Measurements from ENCODE around the gene DDX10. TPM values are rescaled to one million over a fixed set of nuclear protein-coding genes. Genes with fewer than 3 reads are reported as not detected.

The DDX10 gene
- total and polyA plus RNA-seq, 9 of the 15 experiments (the other 6 are each of a cell fraction or from before 2014, with no cell fraction given) = 33.9 to 94.6 (median 50.7) TPM

DNA sequence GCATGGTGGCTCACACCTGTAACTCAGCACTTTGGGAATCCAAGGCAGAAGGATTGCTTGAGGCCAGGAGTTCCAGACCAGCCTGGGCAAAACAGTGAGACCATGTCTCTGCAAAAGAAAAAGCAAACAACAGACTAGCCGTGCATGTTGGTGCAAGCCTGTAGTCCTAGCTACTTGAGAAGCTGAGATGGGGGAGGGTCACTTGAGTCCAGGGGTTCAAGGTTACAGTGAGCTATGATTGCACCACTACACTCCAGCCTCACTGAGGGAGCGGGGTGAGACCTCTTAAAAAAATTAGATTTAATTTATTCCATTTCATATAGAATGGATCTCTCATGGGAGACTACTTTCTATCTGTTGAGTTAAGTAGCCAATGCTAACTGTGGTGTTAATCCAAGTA, 50.4 kb downstream of the DDX10 start:
- DNase-seq (ENCODE audit: extremely low read depth in 1 of 4, low spot score in 3 of 4) (no peak), FAIRE-seq (no peak), ATAC-seq (no peak)
- ChIA-PET CTCF (ENCODE audit: low intra/inter-chr PET ratio) (no interaction called here), POLR2A (no interaction called here)
- H3K4me2 ChIP-seq (ENCODE audit: insufficient read depth, low read length) = no peak overlapping the region
- no peaks in the 10 kb centered on the region for H3K9me1 ChIP-seq (ENCODE audit: control insufficient read depth, insufficient read depth, low read length)
- H3K36me3 ChIP-seq (ENCODE audit: control insufficient read depth, insufficient read depth, low read length) = peaks cover 66% of the 10 kb centered on the region
- no peaks in the 10 kb centered on the region for H3K27me3 ChIP-seq (ENCODE audit: control insufficient read depth in 2 of 2, insufficient read depth in 2 of 2, low read length in 2 of 2)
- in situ Hi-C loops (cut with MboI) = no loop called here
- no TSS peak for BruUV-seq (replicated peaks)
- no peak overlapping the region for H3K9ac ChIP-seq (ENCODE audit: insufficient read depth in 1 of 2, low read depth in 2 of 2, low read length in 2 of 2)
- H3K27ac ChIP-seq (ENCODE audit: extremely low read depth, low read depth, low read length) = no peak overlapping the region
- H2AFZ ChIP-seq (ENCODE audit: low read depth, low read length) = no peak overlapping the region
- 0 out of 5 replicates have a peak, but pooled peaks cover 0 to 2% of the 10 kb centered on the region in 2 experiments for H3K4me1 ChIP-seq (replicated peaks in 1 of 2; ENCODE audit: control insufficient read depth in 2 of 2, insufficient read depth in 2 of 2, low read length in 2 of 2)
- TF ChIP-seq DACH1 (IDR thresholded peaks at IDR 0.05; ENCODE audit: partially characterized antibody) (no peak), SRSF9 (IDR thresholded peaks at IDR 0.05; ENCODE audit: borderline replicate concordance, low read depth, low read length) (no peak), NFATC3 (IDR thresholded peaks at IDR 0.05) (no peak), IFI16 (CRISPR knock-in tag; IDR thresholded peaks at IDR 0.05) (no peak)
- no peak overlapping the region for H3K4me3 ChIP-seq
- intact Hi-C loops (cut with micrococcal nuclease) = no loop called here
- no peaks in the 10 kb centered on the region for H3K9me3 ChIP-seq (replicated peaks; ENCODE audit: control insufficient read depth, insufficient read depth, low read depth, low read length)
- no peaks in the 10 kb centered on the region for H4K20me1 ChIP-seq (replicated peaks; ENCODE audit: control insufficient read depth, insufficient read depth, low read length)
- H3K79me2 ChIP-seq (ENCODE audit: control insufficient read depth, insufficient read depth, low read length) = peaks cover 19% of the 10 kb centered on the region; the same call in 2 of the 3 replicates
- WGBS (ENCODE audit: insufficient coverage, low coverage, missing lambda C conversion rate) = 93% methylated on average over 2 of the region's 2 CpGs

GRCh38 chr11:108718466-108718865, 53.6 kb downstream of the DDX10 start:
- WGBS (ENCODE audit: insufficient coverage, low coverage, missing lambda C conversion rate) = 63% methylated on average over 2 of the region's 2 CpGs

More at GRCh38 chr11:108718466-108718865, 53.6 kb downstream of the DDX10 start:
- TF ChIP-seq, protein P1, sequence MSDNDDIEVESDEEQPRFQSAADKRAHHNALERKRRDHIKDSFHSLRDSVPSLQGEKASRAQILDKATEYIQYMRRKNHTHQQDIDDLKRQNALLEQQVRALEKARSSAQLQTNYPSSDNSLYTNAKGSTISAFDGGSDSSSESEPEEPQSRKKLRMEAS (CRISPR knock-in tag; IDR thresholded peaks at IDR 0.05) = no peak
- TF ChIP-seq MEIS2 (IDR thresholded peaks at IDR 0.05; ENCODE audit: partially characterized antibody) = peak; percentile 25
- in situ Hi-C loops (cut with MboI) (no loop called here), intact Hi-C loops (cut with micrococcal nuclease) (no loop called here)
- ATAC-seq (no peak), DNase-seq (ENCODE audit: extremely low read depth in 1 of 4, low spot score in 3 of 4) (no peak), FAIRE-seq (no peak)
- H3K79me2 ChIP-seq (ENCODE audit: control insufficient read depth, insufficient read depth, low read length) = peaks cover 5% of the 10 kb centered on the region; the same call in 2 of the 3 replicates
- H3K27ac ChIP-seq (ENCODE audit: extremely low read depth, low read depth, low read length) = no peak overlapping the region
- no peaks in the 10 kb centered on the region for H3K9me1 ChIP-seq (ENCODE audit: control insufficient read depth, insufficient read depth, low read length)
- no peak overlapping the region for H2AFZ ChIP-seq (ENCODE audit: low read depth, low read length)
- POLR2A ChIA-PET = interaction anchor here (0.8 to 1.0 kb wide), 3 partner anchors 9 to 15 kb away, joined by 3 to 4 read pairs (median 3); no protein-coding TSS in a partner anchor
- H3K9ac ChIP-seq (ENCODE audit: insufficient read depth in 1 of 2, low read depth in 2 of 2, low read length in 2 of 2) = no peak overlapping the region
- H3K4me1 ChIP-seq (replicated peaks in 1 of 2; ENCODE audit: control insufficient read depth in 2 of 2, insufficient read depth in 2 of 2, low read length in 2 of 2) = 0 out of 5 replicates have a peak, but pooled peaks cover 0 to 2% of the 10 kb centered on the region in 2 experiments
- CTCF ChIA-PET (ENCODE audit: low intra/inter-chr PET ratio) = no interaction called here
- no peak overlapping the region for H3K4me2 ChIP-seq (ENCODE audit: insufficient read depth, low read length)
- peaks cover 69% of the 10 kb centered on the region for H3K36me3 ChIP-seq (ENCODE audit: control insufficient read depth, insufficient read depth, low read length)
- H3K4me3 ChIP-seq = no peak overlapping the region
- no peaks in the 10 kb centered on the region for H3K27me3 ChIP-seq (ENCODE audit: control insufficient read depth in 2 of 2, insufficient read depth in 2 of 2, low read length in 2 of 2)
- H3K9me3 ChIP-seq (replicated peaks; ENCODE audit: control insufficient read depth, insufficient read depth, low read depth, low read length) = no peaks in the 10 kb centered on the region
- no TSS peak for BruUV-seq (replicated peaks)
- no peaks in the 10 kb centered on the region for H4K20me1 ChIP-seq (replicated peaks; ENCODE audit: control insufficient read depth, insufficient read depth, low read length)
